H9 (cell line): ENCODE results near the gene MCM3. TPM values are rescaled to one million over a fixed set of nuclear protein-coding genes. Genes with fewer than 3 reads are reported as not detected.

Experiments used
- DNase-seq: peaks from one replicate; pipeline ENCODE4 v3.0.0-alpha.2; 2017
- H2AFZ ChIP-seq: one replicate; pipeline ENCODE4 v1.6.1; 2013; ENCODE audit warnings: mild to moderate bottlenecking, low read length, control low read depth, moderate library complexity
- H2AK5ac ChIP-seq: 2 replicates; pipeline ENCODE4 v1.6.1; 2013; ENCODE audit warnings: low read length, control low read depth, mixed read lengths; ENCODE audit not compliant: insufficient read length
- H2BK120ac ChIP-seq: one replicate; pipeline ENCODE4 v1.6.1; 2013; ENCODE audit warnings: low read depth, mild to moderate bottlenecking, low read length, control low read depth, inconsistent platforms; ENCODE audit not compliant: poor library complexity, severe bottlenecking
- H2BK12ac ChIP-seq: 2 replicates; pipeline ENCODE4 v1.6.1; 2013; ENCODE audit warnings: low read length, control low read depth, mixed read lengths, low read depth; ENCODE audit not compliant: insufficient read length
- H2BK15ac ChIP-seq: 2 replicates; pipeline ENCODE4 v1.6.1; 2013; ENCODE audit warnings: low read depth, low read length, control low read depth
- H2BK20ac ChIP-seq: one replicate; pipeline ENCODE4 v1.6.1; 2013; ENCODE audit warnings: low read depth, mild to moderate bottlenecking, low read length, control low read depth, inconsistent platforms; ENCODE audit not compliant: poor library complexity, severe bottlenecking
- H2BK5ac ChIP-seq: 2 replicates; pipeline ENCODE4 v1.6.1; 2013; ENCODE audit warnings: low read length, control low read depth, mixed read lengths; ENCODE audit not compliant: insufficient read length
- H3K14ac ChIP-seq: 2 replicates; pipeline ENCODE4 v1.6.1; 2013; ENCODE audit warnings: low read length, control low read depth; ENCODE audit not compliant: insufficient read depth
- H3K18ac ChIP-seq: 2 replicates; pipeline ENCODE4 v1.6.1; 2013; ENCODE audit warnings: low read depth, mild to moderate bottlenecking, mixed read lengths, low read length, control low read depth; ENCODE audit not compliant: insufficient read length
- H3K23ac ChIP-seq: 2 replicates; pipeline ENCODE4 v1.6.1; 2013; ENCODE audit warnings: low read length, control low read depth, mixed read lengths, low read depth; ENCODE audit not compliant: insufficient read length
- H3K23me2 ChIP-seq: 2 replicates; pipeline ENCODE4 v1.6.1; 2013; ENCODE audit warnings: low read depth, mild to moderate bottlenecking, mixed read lengths, low read length, control low read depth; ENCODE audit not compliant: insufficient read length, poor library complexity, severe bottlenecking
- H3K27ac ChIP-seq: 2 replicates; pipeline ENCODE4 v1.5.1; 2013; ENCODE audit warnings: low read length, control low read depth, mixed read lengths, low read depth; ENCODE audit not compliant: insufficient read length
- H3K27me3 ChIP-seq: 2 replicates; pipeline ENCODE4 v1.6.1; 2013; ENCODE audit warnings: low read length, control low read depth, inconsistent platforms; ENCODE audit not compliant: insufficient read depth
- H3K4ac ChIP-seq: 2 replicates; pipeline ENCODE4 v1.6.1; 2013; ENCODE audit warnings: low read depth, mild to moderate bottlenecking, control low read depth, inconsistent platforms, low read length, moderate library complexity
- H3K4me1 ChIP-seq: 2 replicates; pipeline ENCODE4 v1.6.1; 2013; ENCODE audit warnings: low read length, control low read depth, inconsistent platforms; ENCODE audit not compliant: insufficient read depth
- H3K4me2 ChIP-seq: 2 replicates; pipeline ENCODE4 v1.6.1; 2013; ENCODE audit warnings: low read length, control low read depth, mixed read lengths; ENCODE audit not compliant: insufficient read length, insufficient read depth
- H3K56ac ChIP-seq: 2 replicates; pipeline ENCODE4 v1.6.1; 2013; ENCODE audit warnings: low read depth, mild to moderate bottlenecking, mixed read lengths, low read length, control low read depth; ENCODE audit not compliant: insufficient read length
- H3K79me1 ChIP-seq: 2 replicates; pipeline ENCODE4 v1.6.1; 2013; ENCODE audit warnings: low read depth, mild to moderate bottlenecking, moderate library complexity, low read length, control low read depth, inconsistent platforms; ENCODE audit not compliant: insufficient read depth, poor library complexity, severe bottlenecking
- H3K79me2 ChIP-seq: 2 replicates; pipeline ENCODE4 v1.6.1; 2013; ENCODE audit warnings: low read length, control low read depth, inconsistent platforms; ENCODE audit not compliant: insufficient read depth
- H3K9ac ChIP-seq: 2 replicates; pipeline ENCODE4 v1.6.1; 2013; ENCODE audit warnings: low read length, control low read depth, mixed read lengths; ENCODE audit not compliant: insufficient read length; ENCODE audit errors: extremely low read depth
- H3K9me3 ChIP-seq: one replicate; pipeline ENCODE4 v1.6.1; 2013; ENCODE audit warnings: low read depth, low read length, inconsistent platforms; ENCODE audit not compliant: control insufficient read depth
- H3T11ph ChIP-seq: one replicate; pipeline ENCODE4 v1.6.1; 2013; ENCODE audit warnings: mild to moderate bottlenecking, low read length, control low read depth, inconsistent platforms
- H4K20me1 ChIP-seq: one replicate; pipeline ENCODE4 v1.6.1; 2013; ENCODE audit not compliant: control insufficient read depth, insufficient read length, insufficient read depth
- H4K5ac ChIP-seq: 2 replicates; pipeline ENCODE4 v1.6.1; 2013; ENCODE audit warnings: low read depth, mild to moderate bottlenecking, mixed read lengths, low read length, control low read depth; ENCODE audit not compliant: insufficient read length
- H4K8ac ChIP-seq: replicated peaks from 2 replicates; pipeline ENCODE4 v1.6.1; 2013; ENCODE audit warnings: low read length, control low read depth, mixed read lengths, low read depth; ENCODE audit not compliant: insufficient read length
- H4K91ac ChIP-seq: 2 replicates; pipeline ENCODE4 v1.6.1; 2013; ENCODE audit warnings: low read depth, mild to moderate bottlenecking, moderate library complexity, mixed read lengths, low read length, control low read depth; ENCODE audit not compliant: insufficient read length
- H3K27ac Mint-ChIP-seq, 3 experiments: 2 replicates in 2 of 3; 3 replicates in 1 of 3; pipeline ENCODE4 v1.8.0; 2020 to 2021; ENCODE audit warnings: mixed read lengths in 3 of 3, mild to moderate bottlenecking in 1 of 3, moderate library complexity in 1 of 3
- H3K27me3 Mint-ChIP-seq: 2 replicates; pipeline ENCODE4 v1.8.0; 2021; ENCODE audit warnings: low read depth, mild to moderate bottlenecking, moderate library complexity, mixed read lengths
- H3K36me3 Mint-ChIP-seq, 3 experiments: 2 replicates in 2 of 3; 3 replicates in 1 of 3; pipeline ENCODE4 v1.8.0; 2020 to 2021; ENCODE audit warnings: low read depth in 3 of 3, mixed read lengths in 3 of 3; ENCODE audit not compliant: insufficient read depth in 1 of 3
- H3K4me1 Mint-ChIP-seq, 2 experiments: 2 replicates each; pipeline ENCODE4 v1.8.0; 2020; ENCODE audit warnings: mixed read lengths in 2 of 2
- H3K4me3 Mint-ChIP-seq, 2 experiments: 2 replicates in 1 of 2; 3 replicates in 1 of 2; pipeline ENCODE4 v1.8.0; 2020 to 2021; ENCODE audit warnings: mild to moderate bottlenecking in 2 of 2, mixed read lengths in 2 of 2, moderate library complexity in 1 of 2
- H3K9me3 Mint-ChIP-seq, 2 experiments: 2 replicates in 1 of 2; 3 replicates in 1 of 2; pipeline ENCODE4 v1.8.0; 2020; ENCODE audit warnings: mild to moderate bottlenecking in 2 of 2, mixed read lengths in 2 of 2, moderate library complexity in 1 of 2
- CTCF ChIP-seq: fragments of 200-600 bp; sonication (generic); conservative IDR thresholded peaks from 3 replicates; pipeline ENCODE4 v1.8.0; 2021; ENCODE audit warnings: antibody characterized with exemption, mild to moderate bottlenecking
- WGBS: extraction: QIAGEN DNeasy Blood & Tissue Kit; methylation state at CpG from one replicate; pipeline ENCODE4 v1.1.7; 2013; ENCODE audit warnings: missing lambda C conversion rate, low lambda C conversion rate, mixed read lengths; ENCODE audit not compliant: insufficient read length; ENCODE audit errors: extremely low coverage; 5-methylcytosine and 5-hydroxymethylcytosine counted together
- total RNA-seq: library from RNA; stranded (reverse); gene quantifications from 2 replicates; pipeline ENCODE4 v1.2.1, GENCODE V29; 2021

Gene MCM3
- total RNA-seq, 1 experiment from 2014 or later = 252 TPM

- Histone ChIP-seq H3K56ac (no peak overlapping the region), H3K14ac (no peak overlapping the region), H2BK12ac (no peak overlapping the region), H3K18ac (no peak overlapping the region), H3K9ac (no peak overlapping the region), H4K8ac (no peak overlapping the region), H3K27me3 (no peaks in the 10 kb centered on the region), H3K23me2 (no peaks in the 10 kb centered on the region), H2BK20ac (no peak overlapping the region), H2BK15ac (no peak overlapping the region), H2BK120ac (no peak overlapping the region), H3K4me2 (no peak overlapping the region), H3K9me3 (no peaks in the 10 kb centered on the region), H3K23ac (no peak overlapping the region), H4K91ac (no peak overlapping the region), H3K27ac (no peak overlapping the region), H3K79me1 (no peaks in the 10 kb centered on the region), H2AK5ac (no peak overlapping the region), H3K4me1 (no peaks in the 10 kb centered on the region), H2AFZ (no peak overlapping the region), H3K4ac (no peak overlapping the region), H4K5ac (no peak overlapping the region), H4K20me1 (no peaks in the 10 kb centered on the region), H3K79me2 (no peaks in the 10 kb centered on the region), H3T11ph (no peak overlapping the region), H2BK5ac (no peak overlapping the region)
- Mint-ChIP-seq H3K4me1 (peaks cover 6 to 11% of the 10 kb centered on the region in 2 experiments), H3K4me3 (no peak overlapping the region), H3K27ac (no peak overlapping the region), H3K27me3 (peaks cover 6% of the 10 kb centered on the region; the same call in 1 of the 2 replicates), H3K9me3 (peaks cover 2 to 3% of the 10 kb centered on the region in 2 experiments; a peak in 3 of 5 replicates), H3K36me3 (no peaks in the 10 kb centered on the region)
- no peak for DNase-seq
- no CpG with 5 or more reads among the region's 1 CpG for WGBS
- TF ChIP-seq CTCF = no peak
Observed at GRCh38 chr6:52304983-52305390, 20.4 kb upstream of the MCM3 start.
